ENCODE data around the gene DCST1.

DCST1 gene

DNA sequence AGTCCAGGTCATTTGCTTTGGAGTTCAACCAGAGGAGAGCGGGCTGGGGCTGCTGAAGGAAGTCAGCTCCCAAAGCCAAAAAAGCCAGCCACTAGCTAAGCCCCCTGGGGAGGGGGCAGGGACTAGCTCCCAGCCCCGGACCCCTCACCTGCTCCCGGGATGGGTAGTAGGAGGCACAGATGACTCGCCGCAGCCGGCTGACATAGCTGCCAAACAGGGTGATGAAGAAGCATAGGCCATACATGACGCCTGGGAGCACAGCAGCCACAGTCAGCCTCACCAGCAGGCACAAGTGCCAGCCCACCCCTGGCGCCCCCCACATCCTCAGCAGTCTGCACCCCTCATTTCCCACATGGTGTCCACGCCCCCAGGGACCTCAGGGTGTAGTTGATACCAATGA lies 7.5 kb upstream of the DCST1 start (continued):
- TF ChIP-seq, protein P1, sequence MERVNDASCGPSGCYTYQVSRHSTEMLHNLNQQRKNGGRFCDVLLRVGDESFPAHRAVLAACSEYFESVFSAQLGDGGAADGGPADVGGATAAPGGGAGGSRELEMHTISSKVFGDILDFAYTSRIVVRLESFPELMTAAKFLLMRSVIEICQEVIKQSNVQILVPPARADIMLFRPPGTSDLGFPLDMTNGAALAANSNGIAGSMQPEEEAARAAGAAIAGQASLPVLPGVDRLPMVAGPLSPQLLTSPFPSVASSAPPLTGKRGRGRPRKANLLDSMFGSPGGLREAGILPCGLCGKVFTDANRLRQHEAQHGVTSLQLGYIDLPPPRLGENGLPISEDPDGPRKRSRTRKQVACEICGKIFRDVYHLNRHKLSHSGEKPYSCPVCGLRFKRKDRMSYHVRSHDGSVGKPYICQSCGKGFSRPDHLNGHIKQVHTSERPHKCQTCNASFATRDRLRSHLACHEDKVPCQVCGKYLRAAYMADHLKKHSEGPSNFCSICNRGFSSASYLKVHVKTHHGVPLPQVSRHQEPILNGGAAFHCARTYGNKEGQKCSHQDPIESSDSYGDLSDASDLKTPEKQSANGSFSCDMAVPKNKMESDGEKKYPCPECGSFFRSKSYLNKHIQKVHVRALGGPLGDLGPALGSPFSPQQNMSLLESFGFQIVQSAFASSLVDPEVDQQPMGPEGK (CRISPR knock-in tag; IDR thresholded peaks at IDR 0.05; ENCODE audit: borderline replicate concordance), result no peak
- no peak for TF ChIP-seq ZNF565 (CRISPR knock-in tag; conservative IDR thresholded peaks at IDR 0.05; ENCODE audit: low read depth)

DNA sequence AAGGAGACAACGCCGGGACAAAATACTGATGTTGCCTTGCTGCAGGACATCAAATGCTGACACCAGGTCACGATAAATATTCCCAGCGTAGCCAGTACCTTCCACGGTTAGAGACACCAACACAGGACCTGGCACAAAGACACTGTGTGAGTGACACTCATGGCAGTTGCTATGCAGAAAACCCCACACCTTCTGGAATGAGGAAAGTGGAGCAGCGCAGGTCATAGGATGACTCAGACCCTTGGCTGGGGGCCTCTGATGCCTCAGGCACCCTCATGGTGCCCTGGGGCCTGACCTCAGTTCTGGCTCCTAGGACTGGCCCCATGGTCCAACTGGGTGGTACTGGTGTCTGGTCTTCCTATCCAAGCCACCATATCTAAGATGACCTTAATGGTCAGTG lies 7.0 kb upstream of the DCST1 start:
- TF ChIP-seq GLIS3 (CRISPR knock-in tag; IDR thresholded peaks at IDR 0.05), result no peak
- no peak for TF ChIP-seq CSDC2 (CRISPR knock-in tag; IDR thresholded peaks at IDR 0.05)
- TF ChIP-seq, protein P2, sequence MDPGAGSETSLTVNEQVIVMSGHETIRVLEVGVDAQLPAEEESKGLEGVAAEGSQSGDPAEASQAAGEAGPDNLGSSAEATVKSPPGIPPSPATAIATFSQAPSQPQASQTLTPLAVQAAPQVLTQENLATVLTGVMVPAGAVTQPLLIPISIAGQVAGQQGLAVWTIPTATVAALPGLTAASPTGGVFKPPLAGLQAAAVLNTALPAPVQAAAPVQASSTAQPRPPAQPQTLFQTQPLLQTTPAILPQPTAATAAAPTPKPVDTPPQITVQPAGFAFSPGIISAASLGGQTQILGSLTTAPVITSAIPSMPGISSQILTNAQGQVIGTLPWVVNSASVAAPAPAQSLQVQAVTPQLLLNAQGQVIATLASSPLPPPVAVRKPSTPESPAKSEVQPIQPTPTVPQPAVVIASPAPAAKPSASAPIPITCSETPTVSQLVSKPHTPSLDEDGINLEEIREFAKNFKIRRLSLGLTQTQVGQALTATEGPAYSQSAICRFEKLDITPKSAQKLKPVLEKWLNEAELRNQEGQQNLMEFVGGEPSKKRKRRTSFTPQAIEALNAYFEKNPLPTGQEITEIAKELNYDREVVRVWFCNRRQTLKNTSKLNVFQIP (CRISPR knock-in tag; IDR thresholded peaks at IDR 0.05; ENCODE audit: borderline replicate concordance, low read depth), result no peak
- no peak for TF ChIP-seq BACH2 (CRISPR knock-in tag; IDR thresholded peaks at IDR 0.05; ENCODE audit: borderline replicate concordance)
- TF ChIP-seq PPARA (CRISPR knock-in tag; IDR thresholded peaks at IDR 0.05; ENCODE audit: borderline replicate concordance), result no peak
- peak; percentile 6; the same call in 1 of the 3 replicates for ATAC-seq

DNA sequence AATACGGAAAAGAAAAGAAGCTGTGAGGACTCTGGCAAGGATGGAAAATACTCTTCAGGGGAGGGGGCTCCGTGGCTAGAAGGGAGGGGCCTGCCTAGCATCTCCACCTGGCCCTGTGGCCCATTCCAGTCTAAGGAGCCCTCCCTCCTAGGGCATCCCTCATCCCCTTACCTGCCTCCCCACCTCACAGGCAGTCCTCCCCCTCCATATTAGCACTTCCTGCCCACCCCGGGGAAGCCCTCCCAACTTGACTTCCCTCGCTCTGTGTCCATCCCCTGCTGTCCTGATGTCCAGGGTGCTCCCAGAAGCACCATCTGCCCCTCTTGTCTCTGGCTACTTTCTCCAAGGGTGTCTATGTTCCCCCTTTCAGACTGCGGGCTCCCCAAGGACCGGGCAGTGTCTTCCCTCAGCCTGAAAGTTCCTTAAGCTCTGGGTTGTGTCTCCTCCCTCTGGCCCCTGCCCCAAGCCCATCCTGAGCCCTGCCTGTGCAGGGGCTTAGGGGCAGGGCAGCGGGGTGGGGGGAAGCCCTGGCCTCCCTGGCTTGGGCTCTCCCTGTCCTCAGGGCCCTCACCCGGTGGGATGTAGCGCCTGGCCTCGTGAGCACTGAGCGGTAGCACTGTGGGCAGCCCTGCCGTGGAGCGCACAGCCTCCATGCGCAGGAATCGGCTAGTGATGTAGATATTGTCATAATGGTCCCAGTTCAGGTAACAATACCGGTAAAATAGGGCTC lies 3.9 kb upstream of the DCST1 start:
- ATAC-seq, result no peak; the same call in 2 of the 3 replicates

DNA sequence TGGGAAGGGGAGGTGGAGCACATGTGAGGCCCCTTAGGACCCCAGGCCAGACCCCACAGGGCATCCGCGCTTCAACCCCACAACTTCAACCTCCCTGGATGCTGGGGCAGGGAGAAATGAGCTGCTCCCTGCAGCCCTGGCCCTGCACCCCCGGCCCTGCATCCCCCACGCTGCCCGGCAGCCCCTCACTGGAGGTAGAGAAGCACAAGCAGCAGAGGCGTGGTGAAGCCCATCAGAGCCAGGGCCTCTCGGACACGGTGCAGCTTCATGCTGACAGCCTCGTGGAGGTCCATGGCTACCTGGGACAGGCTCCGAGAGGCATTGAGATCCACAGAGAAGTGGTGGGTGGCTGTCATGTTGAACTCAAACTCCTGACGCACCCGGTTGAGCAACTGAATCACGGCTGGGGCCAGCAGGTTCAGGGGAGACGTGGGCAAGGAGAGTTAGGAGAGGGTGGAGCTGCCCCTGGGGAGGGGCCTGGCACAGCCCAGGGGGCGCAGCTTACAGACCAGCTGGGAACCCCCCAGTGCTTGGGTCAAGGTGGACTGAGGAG lies 3.3 kb upstream of the DCST1 start:
- ATAC-seq, result no peak
- TF ChIP-seq, protein P3, sequence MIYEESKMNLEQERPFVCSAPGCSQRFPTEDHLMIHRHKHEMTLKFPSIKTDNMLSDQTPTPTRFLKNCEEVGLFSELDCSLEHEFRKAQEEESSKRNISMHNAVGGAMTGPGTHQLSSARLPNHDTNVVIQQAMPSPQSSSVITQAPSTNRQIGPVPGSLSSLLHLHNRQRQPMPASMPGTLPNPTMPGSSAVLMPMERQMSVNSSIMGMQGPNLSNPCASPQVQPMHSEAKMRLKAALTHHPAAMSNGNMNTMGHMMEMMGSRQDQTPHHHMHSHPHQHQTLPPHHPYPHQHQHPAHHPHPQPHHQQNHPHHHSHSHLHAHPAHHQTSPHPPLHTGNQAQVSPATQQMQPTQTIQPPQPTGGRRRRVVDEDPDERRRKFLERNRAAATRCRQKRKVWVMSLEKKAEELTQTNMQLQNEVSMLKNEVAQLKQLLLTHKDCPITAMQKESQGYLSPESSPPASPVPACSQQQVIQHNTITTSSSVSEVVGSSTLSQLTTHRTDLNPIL (CRISPR knock-in tag; IDR thresholded peaks at IDR 0.05; ENCODE audit: low read depth), result no peak
- TF ChIP-seq ARNTL (CRISPR knock-in tag; IDR thresholded peaks at IDR 0.05; ENCODE audit: borderline replicate concordance, low read depth), result no peak
- no peak for TF ChIP-seq TOX (CRISPR knock-in tag; IDR thresholded peaks at IDR 0.05; ENCODE audit: borderline replicate concordance)
- TF ChIP-seq ZC3H10 (CRISPR knock-in tag; IDR thresholded peaks at IDR 0.05), result no peak
- TF ChIP-seq ZFP30 (CRISPR knock-in tag; IDR thresholded peaks at IDR 0.05), result no peak
- TF ChIP-seq ZFP3 (CRISPR knock-in tag; IDR thresholded peaks at IDR 0.05), result no peak
- TF ChIP-seq, protein P2 (CRISPR knock-in tag; IDR thresholded peaks at IDR 0.05; ENCODE audit: borderline replicate concordance, low read depth), result no peak
- TF ChIP-seq ESRRG (CRISPR knock-in tag; IDR thresholded peaks at IDR 0.05), result no peak
- TF ChIP-seq ISL1 (CRISPR knock-in tag; IDR thresholded peaks at IDR 0.05), result no peak
- no peak for TF ChIP-seq GLIS3 (CRISPR knock-in tag; IDR thresholded peaks at IDR 0.05)
- no peak for TF ChIP-seq BACH2 (CRISPR knock-in tag; IDR thresholded peaks at IDR 0.05; ENCODE audit: borderline replicate concordance)
- no peak for TF ChIP-seq TCF4 (CRISPR knock-in tag; IDR thresholded peaks at IDR 0.05; ENCODE audit: borderline replicate concordance)
- TF ChIP-seq ZNF8 (CRISPR knock-in tag; IDR thresholded peaks at IDR 0.05), result no peak

More for the DNA sequence above, 3.9 kb upstream of the DCST1 start:
- TF ChIP-seq, protein P4, sequence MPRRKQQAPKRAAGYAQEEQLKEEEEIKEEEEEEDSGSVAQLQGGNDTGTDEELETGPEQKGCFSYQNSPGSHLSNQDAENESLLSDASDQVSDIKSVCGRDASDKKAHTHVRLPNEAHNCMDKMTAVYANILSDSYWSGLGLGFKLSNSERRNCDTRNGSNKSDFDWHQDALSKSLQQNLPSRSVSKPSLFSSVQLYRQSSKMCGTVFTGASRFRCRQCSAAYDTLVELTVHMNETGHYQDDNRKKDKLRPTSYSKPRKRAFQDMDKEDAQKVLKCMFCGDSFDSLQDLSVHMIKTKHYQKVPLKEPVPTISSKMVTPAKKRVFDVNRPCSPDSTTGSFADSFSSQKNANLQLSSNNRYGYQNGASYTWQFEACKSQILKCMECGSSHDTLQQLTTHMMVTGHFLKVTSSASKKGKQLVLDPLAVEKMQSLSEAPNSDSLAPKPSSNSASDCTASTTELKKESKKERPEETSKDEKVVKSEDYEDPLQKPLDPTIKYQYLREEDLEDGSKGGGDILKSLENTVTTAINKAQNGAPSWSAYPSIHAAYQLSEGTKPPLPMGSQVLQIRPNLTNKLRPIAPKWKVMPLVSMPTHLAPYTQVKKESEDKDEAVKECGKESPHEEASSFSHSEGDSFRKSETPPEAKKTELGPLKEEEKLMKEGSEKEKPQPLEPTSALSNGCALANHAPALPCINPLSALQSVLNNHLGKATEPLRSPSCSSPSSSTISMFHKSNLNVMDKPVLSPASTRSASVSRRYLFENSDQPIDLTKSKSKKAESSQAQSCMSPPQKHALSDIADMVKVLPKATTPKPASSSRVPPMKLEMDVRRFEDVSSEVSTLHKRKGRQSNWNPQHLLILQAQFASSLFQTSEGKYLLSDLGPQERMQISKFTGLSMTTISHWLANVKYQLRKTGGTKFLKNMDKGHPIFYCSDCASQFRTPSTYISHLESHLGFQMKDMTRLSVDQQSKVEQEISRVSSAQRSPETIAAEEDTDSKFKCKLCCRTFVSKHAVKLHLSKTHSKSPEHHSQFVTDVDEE (CRISPR knock-in tag; IDR thresholded peaks at IDR 0.05), result no peak
- TF ChIP-seq ISL1 (CRISPR knock-in tag; IDR thresholded peaks at IDR 0.05) (no peak), ESRRG (CRISPR knock-in tag; IDR thresholded peaks at IDR 0.05) (no peak), CSDC2 (CRISPR knock-in tag; IDR thresholded peaks at IDR 0.05) (no peak), ZNF565 (CRISPR knock-in tag; conservative IDR thresholded peaks at IDR 0.05; ENCODE audit: low read depth) (no peak), TOX (CRISPR knock-in tag; IDR thresholded peaks at IDR 0.05; ENCODE audit: borderline replicate concordance) (no peak), BACH2 (CRISPR knock-in tag; IDR thresholded peaks at IDR 0.05; ENCODE audit: borderline replicate concordance) (no peak), ZNF70 (CRISPR knock-in tag; IDR thresholded peaks at IDR 0.05) (no peak), ZFP3 (CRISPR knock-in tag; IDR thresholded peaks at IDR 0.05) (no peak), OSR1 (CRISPR knock-in tag; IDR thresholded peaks at IDR 0.05) (no peak)

Measured in SK-N-SH treated with all-trans-retinoic acid at 6 μM for 48 hours (cell line).